C4-2B (cell line): ENCODE results near the gene RBMS3.

Source experiments
- ZFX ChIP-seq: fragments of 450-650 bp; IDR thresholded peaks from 2 replicates; pipeline ENCODE4 v1.6.1; 2017
- TF ChIP-seq, protein P1 (sequence below): fragments of 450-650 bp; conservative IDR thresholded peaks from 2 replicates; pipeline ENCODE4 v1.5.1; 2017; ENCODE audit warnings: mild to moderate bottlenecking

DNA sequence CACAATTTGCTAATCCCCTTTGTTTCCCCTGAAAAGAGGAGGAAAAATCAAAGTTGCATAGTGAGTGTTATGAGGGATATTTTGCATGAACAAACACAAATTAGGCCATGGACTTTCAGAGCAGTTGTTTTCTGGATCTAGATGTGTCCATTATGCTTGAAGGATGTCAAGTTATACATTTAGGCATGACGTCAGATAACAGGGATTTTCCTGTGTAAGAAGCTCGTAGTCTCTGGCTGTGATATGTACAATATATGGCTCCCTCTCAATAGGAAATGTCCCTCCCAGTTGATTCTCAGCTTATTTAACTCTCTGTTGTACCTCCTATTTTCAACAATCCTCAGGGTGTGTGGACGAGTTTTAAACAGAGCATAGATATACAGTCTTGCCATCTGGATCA, 171.0 kb downstream of the RBMS3 start:
- TF ChIP-seq, protein P1, sequence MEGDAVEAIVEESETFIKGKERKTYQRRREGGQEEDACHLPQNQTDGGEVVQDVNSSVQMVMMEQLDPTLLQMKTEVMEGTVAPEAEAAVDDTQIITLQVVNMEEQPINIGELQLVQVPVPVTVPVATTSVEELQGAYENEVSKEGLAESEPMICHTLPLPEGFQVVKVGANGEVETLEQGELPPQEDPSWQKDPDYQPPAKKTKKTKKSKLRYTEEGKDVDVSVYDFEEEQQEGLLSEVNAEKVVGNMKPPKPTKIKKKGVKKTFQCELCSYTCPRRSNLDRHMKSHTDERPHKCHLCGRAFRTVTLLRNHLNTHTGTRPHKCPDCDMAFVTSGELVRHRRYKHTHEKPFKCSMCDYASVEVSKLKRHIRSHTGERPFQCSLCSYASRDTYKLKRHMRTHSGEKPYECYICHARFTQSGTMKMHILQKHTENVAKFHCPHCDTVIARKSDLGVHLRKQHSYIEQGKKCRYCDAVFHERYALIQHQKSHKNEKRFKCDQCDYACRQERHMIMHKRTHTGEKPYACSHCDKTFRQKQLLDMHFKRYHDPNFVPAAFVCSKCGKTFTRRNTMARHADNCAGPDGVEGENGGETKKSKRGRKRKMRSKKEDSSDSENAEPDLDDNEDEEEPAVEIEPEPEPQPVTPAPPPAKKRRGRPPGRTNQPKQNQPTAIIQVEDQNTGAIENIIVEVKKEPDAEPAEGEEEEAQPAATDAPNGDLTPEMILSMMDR, result no peak
- no peak for TF ChIP-seq ZFX
